ENCODE measurements around the gene MYBPHL.

DNA sequence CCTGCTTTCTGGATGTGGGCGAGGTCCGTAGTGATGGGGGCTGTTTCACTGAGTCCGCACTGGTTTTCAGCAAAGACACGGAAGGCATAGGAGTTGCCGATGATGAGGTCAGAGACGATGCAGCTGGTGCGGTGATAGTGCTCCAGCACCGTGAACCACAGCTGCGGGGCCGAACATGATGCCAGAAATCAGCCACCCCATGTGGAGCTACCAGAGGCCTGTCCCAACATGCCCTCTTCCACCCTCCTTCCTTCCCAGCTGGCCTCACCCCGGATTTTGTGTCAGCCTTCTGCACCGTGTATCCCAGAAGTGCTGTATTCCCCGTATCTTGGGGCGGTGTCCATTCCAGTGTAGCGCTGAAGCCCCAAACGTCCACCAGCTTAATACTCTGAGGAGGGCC is 10.0 kb downstream of the MYBPHL start:
- TF ChIP-seq, protein P1, sequence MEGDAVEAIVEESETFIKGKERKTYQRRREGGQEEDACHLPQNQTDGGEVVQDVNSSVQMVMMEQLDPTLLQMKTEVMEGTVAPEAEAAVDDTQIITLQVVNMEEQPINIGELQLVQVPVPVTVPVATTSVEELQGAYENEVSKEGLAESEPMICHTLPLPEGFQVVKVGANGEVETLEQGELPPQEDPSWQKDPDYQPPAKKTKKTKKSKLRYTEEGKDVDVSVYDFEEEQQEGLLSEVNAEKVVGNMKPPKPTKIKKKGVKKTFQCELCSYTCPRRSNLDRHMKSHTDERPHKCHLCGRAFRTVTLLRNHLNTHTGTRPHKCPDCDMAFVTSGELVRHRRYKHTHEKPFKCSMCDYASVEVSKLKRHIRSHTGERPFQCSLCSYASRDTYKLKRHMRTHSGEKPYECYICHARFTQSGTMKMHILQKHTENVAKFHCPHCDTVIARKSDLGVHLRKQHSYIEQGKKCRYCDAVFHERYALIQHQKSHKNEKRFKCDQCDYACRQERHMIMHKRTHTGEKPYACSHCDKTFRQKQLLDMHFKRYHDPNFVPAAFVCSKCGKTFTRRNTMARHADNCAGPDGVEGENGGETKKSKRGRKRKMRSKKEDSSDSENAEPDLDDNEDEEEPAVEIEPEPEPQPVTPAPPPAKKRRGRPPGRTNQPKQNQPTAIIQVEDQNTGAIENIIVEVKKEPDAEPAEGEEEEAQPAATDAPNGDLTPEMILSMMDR (IDR thresholded peaks at IDR 0.05 in 4 of 5, conservative IDR thresholded peaks at IDR 0.05 in 1 of 5): no peak
- TF ChIP-seq POLR2A (IDR thresholded peaks at IDR 0.05): no peak
